ENCODE measurements around the gene ACBD4.
"Not testable (repeated sequence)": the region's sequence is repeated elsewhere in the genome, so short reads cannot be mapped to it uniquely, and the experiment has no call there.

The ACBD4 gene

GRCh38 chr17:45121055-45121454 is 14.4 kb upstream of the ACBD4 start:
- no peak for DNase-seq

- DNase-seq = no peak
Measured at GRCh38 chr17:45123076-45123770, 12.3 kb upstream of the ACBD4 start.

- DNase-seq = no peak
Measured at GRCh38 chr17:45123930-45124796, 11.3 kb upstream of the ACBD4 start.

GRCh38 chr17:45124797-45125122 is 10.7 kb upstream of the ACBD4 start:
- not testable (repeated sequence) for DNase-seq

GRCh38 chr17:45125509-45125908 is 10.0 kb upstream of the ACBD4 start:
- DNase-seq = no peak

- DNase-seq = no peak
Measured at GRCh38 chr17:45127207-45127547, 8.3 kb upstream of the ACBD4 start.

- DNase-seq = no peak
Measured at GRCh38 chr17:45127548-45128300, 7.8 kb upstream of the ACBD4 start.

- no peak for DNase-seq
Measured at GRCh38 chr17:45128331-45128730, 7.2 kb upstream of the ACBD4 start.

- DNase-seq = no peak
Measured at GRCh38 chr17:45128989-45129388, 6.5 kb upstream of the ACBD4 start.

- DNase-seq = no peak
Measured at GRCh38 chr17:45129426-45129939, 6.0 kb upstream of the ACBD4 start.

- no peak for DNase-seq
Measured at GRCh38 chr17:45129940-45130680, 5.4 kb upstream of the ACBD4 start.

- no peak for DNase-seq
Measured at GRCh38 chr17:45130681-45131615, 4.5 kb upstream of the ACBD4 start.

- peak; percentile 84 for DNase-seq
Measured at GRCh38 chr17:45131616-45132319, 3.7 kb upstream of the ACBD4 start.

- DNase-seq = no peak
Measured at GRCh38 chr17:45132320-45132571, 3.2 kb upstream of the ACBD4 start, which contains the start of gene PLCD3. Gene PLCD3 (minus strand): TSS chr17:45132515. CDS start chr17:45132410, 105 bp downstream.

- peak; percentile 92 for DNase-seq
Measured at GRCh38 chr17:45132572-45133463, 2.7 kb upstream of the ACBD4 start.

GRCh38 chr17:45135978-45136791 is 698 bp downstream of the ACBD4 start:
- DNase-seq = no peak

GRCh38 chr17:45136846-45137560 is 1.5 kb downstream of the ACBD4 start:
- no peak for DNase-seq

GRCh38 chr17:45137561-45138305 is 2.2 kb downstream of the ACBD4 start:
- no peak for DNase-seq
